DND-41 (cell line): Measurements from ENCODE around the gene GAPDH.

Source experiments
- EZH2 ChIP-seq: IDR thresholded peaks from 3 replicates; pipeline ENCODE4 v1.6.1; 2012; ENCODE audit warnings: borderline replicate concordance, low read depth, mild to moderate bottlenecking, moderate library complexity, low read length, inconsistent platforms; ENCODE audit not compliant: severe bottlenecking
- TF ChIP-seq, protein P1 (sequence below): IDR thresholded peaks from 2 replicates; pipeline ENCODE4 v1.5.1; 2012; ENCODE audit warnings: borderline replicate concordance, low read length, moderate library complexity, mild to moderate bottlenecking; ENCODE audit not compliant: poor library complexity, severe bottlenecking; ENCODE audit errors: extremely low read depth

DNA sequence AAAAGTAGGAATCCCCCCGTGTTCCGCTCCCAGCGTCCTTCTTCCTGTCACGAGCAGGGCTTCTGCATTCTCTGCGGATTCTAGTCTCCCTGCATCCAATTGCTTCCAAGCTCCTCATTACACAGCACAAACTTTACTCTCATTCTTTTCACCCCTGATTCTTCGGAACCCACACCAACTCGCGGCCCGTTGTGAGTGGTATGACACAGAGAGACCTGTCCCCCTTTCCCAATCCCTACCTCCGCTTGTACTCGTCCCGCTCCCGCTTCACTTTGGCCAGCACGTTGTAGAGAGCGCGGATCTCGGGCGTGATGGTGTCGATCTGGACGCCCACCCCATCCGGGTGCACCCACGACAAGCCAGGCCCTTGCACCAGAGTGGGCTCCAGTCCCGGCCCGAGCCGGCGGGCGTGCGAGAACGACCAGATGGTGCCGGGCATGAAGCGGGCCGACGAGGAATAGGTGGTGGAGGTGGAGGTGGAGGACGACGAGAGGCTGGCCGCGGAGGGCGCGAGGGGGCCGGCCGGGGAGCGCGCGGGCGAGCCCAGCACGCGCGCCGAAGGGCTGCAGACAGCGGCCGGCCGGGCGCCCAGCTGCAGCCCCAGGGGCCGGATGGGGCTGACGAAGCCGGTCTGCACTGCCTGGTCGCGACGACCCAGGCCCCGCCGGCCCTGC, 20.8 kb downstream of the GAPDH start:
- TF ChIP-seq, protein P1, sequence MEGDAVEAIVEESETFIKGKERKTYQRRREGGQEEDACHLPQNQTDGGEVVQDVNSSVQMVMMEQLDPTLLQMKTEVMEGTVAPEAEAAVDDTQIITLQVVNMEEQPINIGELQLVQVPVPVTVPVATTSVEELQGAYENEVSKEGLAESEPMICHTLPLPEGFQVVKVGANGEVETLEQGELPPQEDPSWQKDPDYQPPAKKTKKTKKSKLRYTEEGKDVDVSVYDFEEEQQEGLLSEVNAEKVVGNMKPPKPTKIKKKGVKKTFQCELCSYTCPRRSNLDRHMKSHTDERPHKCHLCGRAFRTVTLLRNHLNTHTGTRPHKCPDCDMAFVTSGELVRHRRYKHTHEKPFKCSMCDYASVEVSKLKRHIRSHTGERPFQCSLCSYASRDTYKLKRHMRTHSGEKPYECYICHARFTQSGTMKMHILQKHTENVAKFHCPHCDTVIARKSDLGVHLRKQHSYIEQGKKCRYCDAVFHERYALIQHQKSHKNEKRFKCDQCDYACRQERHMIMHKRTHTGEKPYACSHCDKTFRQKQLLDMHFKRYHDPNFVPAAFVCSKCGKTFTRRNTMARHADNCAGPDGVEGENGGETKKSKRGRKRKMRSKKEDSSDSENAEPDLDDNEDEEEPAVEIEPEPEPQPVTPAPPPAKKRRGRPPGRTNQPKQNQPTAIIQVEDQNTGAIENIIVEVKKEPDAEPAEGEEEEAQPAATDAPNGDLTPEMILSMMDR: no peak
- TF ChIP-seq EZH2: no peak
